GM21576 (cell line): ENCODE measurements around the gene FOXS1.
"Not testable (repeated sequence)": the region's sequence is repeated elsewhere in the genome, so short reads cannot be mapped to it uniquely, and the experiment has no call there.

ENCODE experiments used
- ATAC-seq: cut with Tn5 transposase; IDR thresholded peaks from one replicate; pipeline ENCODE4 v1.9.1; 2021; ENCODE audit warnings: mild to moderate bottlenecking, moderate library complexity; ENCODE audit not compliant: unreplicated experiment

The FOXS1 gene

DNA sequence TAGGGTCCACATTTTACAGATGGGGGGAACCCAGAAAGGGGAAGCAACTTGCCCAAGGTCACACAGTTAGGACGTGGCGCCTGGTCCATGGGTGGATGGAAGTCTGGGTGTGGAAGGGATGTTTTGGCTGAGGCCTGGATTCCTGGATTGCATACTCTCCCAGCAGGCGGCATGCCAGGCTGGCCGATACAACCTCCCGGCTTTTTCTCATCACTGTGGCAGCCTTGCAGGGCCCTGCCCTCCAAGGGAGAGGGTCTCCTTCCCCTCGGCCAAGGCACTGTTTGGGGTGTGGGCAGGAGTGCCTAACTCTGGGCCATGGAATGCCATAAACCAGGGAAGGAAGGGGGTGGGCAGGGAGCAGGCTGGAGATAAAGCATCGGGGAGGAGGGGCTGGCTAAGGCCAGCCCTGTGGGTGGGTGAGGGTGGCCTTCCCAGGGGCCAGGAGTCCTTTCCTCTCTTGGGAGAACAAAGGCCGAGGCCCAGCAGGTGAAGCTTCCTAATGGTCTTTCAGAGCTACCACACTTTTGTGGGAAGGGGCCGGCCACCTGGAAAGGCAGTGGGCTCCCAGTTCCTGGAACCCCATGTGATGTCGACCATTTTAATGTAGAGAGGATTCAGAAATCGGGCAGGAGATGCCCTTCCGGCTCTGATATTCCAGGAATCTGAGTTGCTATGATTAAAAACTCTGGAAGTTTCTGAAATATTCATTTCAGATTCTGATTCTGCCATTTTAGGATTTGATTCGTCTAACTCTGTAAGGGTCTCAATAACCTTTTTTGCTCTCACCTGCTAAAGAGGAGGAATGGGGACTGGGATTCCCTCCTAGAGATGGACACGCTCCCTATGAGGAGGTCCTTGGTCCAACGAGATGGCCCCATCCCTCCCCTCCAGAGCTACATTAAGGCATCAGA lies 4.2 kb downstream of the FOXS1 start:
- no peak for ATAC-seq

DNA sequence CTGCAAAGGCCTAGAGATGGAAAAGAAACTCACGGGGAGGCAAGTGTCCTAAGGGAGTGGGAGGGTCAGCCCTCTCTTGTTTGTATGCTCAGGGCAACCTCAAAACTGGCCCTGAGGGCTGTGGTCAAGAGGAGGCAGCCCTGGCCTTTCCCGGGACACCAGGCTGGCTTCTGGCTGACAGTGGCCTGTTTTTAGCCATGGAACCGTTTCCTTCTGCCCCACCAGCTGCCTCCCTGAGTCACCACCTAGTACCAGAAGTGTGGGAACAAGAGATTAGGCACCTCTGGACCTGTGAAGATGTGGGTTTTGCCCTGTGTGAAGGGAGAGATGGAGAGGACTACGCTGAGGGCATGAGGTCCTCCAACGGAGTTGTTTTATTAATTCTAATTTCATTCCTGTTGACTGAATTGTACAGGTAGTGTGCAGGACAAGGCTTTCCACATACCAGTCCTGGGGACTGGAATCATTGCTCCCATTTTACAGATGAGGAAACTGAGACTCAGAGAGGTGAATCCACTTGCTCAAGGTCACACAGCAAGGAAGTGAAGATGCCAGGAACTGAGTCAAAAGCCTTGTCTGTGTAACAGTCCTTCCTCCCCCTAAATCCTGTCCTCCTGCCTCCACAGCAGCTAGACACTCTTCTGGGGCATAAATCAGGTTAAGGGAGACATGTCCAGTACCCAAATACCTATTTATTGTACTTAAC lies 5.5 kb downstream of the FOXS1 start:
- ATAC-seq, result no peak

DNA sequence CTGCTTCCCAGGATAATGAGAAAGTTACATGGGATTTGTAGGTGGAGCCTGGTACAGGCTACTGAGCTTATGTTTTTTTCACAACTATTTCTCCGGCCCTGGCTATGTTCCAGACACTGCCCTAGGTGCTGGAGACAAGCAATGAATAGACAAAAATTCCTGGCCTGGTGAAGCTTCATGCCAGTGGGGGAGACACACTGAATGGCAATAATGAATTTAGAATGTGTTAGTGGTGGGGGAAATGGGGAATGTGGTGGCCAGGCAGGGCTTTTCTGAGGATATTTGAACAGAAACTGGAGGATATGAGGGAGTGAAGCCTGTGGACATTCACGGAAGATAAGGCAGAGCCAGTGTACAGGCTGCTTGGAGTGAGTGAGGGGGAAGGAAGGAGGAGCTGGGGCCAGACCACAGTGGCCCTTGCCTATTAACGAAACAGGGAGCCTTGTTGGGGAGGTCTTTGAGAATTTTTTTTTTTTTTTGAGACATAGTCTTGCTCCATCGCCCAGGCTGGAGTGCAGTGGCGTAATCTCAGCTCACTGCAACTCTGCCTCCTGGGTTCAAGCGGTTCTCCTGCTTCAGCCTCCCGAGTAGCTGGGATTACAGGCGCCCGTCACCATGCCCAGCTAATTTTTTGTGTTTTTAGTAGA lies 6.6 kb downstream of the FOXS1 start:
- no peak for ATAC-seq

DNA sequence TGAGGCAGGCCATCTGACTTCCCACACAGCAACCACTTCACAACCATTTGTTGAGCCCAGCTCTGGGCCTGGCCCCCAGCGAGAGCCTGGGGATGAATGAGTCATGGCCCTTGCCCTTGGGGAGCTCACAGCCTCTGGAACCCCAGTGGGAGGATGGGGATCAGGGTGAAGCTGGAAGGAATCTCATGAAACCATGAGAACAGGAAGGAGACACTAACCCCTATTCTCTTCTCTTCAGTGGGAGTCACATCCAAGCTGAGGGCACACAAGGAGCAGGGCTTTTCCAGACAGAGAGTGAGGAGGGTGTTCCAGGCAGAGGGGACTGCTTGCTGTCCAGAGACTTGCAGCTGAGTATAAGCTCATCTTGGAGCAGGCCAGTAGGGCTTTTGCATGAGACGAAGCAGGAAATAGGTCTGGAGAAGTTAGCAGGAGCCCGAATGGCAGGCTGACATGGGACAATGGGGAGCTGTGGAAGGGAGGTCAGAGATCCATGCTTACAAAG lies 7.5 kb downstream of the FOXS1 start:
- no peak for ATAC-seq

DNA sequence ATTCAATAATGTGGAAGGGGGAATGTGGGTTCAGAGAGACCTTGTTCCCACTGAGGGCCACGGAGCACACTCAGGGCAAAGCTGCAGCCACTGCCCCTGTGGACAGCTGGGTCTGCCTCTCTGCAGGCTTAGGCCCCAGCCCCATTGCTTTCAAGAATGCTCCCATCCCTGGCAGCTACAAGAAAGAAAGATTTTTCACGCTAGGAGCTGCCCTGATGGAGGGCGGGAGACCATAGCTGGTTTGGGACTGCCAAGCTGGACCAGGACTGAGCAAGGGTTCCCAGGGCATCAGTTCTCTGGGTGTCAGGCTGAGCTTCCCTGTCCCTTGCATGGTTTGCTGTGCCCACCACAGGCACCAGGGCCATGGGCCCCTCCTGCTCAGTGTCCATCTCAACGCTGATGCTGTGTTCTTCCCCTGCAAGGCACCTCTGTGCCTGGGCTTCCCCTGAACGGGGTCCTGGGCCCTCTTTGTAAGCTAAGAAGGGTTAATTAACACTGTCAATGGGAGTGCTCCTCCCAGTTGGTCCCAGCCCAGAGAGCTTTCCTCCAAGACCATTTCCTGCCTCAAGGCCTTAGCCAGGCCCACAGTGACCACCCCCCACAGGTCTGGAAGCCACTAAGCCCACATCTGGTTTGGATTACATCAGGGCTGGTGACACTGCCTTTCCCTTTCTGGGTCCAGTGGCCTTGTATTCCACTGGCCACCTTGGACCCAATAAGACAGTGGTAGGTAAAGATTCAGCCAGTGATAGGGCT lies 8.4 kb downstream of the FOXS1 start:
- ATAC-seq, result no peak

DNA sequence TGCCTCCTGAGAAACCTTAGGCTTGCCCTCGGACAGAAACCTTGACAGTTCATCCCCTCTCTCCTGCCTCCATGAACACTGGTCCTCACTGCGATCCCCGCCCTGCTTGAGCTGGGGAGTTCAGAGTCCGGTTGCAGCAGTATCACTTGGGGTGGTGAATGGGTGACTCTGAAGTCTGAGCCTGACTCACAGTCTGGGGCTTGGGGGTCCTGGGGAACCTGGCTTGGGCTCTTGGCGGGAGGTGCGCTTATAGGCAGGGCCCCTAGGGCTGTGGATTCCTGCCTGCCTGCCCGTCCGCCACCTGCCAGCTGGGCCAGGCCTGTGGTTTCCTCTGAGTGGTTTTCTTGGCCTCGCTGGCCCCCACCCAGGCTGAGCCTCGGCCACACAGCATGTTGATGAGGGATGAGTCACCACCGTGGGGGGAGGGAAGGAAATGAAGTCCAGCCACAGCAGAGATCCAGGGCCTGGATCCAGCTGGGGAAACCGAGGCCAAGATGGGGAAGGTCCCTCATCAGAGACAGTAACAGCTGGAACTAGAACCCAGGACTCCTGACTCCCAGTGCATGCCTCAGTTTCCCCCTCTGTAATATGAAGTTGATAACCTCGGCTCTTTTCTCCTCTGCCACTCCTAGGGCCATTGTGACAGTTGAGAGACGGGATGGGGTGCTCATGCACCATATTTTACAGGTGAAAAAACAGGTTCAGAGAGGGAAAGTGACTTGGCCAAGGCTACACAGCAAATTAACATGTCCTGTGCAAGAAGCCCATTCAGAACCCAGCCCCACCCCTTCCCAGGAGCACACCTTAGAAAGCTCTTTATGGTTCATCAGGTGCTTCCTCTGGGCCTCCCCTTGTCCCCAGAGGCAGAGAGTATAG lies 9.2 kb downstream of the FOXS1 start:
- ATAC-seq, result no peak

DNA sequence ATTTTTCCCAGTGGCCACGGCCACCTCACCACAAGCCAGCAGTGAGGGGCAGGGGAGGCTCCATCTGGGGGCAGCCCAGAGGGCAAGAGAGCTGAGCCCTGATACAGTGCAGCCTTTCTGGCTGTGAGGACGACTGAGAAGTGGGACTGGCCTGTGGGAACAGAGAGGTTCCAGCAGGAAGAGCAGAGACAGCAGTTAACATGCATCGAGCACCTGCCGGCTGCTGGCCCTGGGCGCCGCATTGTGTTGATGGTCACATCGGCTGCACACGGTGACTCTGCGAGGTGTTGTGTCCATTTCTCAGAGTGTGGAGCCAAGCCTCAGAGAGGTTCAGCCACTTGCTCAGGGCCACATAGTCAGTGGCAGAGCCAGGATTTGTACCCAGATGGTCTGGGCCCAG lies 9.8 kb downstream of the FOXS1 start:
- no peak for ATAC-seq

DNA sequence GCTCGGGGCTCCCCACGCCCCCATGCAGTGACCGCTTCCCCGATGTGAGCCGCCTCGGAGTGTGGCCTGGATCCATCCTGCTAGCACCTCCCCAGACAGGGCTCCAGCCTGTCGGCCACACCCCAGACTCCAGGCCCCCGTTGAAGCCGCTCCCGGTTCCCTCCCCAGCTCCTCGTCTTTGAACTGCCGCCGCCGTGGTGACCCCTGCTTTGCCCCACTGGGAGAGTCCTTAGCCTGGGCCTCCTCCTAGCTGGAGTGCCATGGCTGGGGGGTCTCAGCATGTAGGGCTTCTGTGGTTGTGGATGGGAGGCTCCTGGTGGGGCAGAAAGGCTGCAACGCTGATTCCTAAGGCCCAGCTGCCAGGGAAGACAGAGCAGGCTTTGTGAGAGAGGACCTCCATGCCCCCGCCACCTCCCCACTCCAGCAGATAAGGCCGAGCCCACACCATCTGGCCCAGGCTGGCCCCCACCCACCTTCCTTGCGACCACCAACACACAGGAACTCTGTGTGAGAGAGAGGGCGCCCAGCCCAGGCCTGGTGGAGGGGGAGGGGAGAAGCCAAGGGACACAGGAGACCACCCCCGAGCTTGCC lies 11.4 kb downstream of the FOXS1 start:
- ATAC-seq, result no peak

DNA sequence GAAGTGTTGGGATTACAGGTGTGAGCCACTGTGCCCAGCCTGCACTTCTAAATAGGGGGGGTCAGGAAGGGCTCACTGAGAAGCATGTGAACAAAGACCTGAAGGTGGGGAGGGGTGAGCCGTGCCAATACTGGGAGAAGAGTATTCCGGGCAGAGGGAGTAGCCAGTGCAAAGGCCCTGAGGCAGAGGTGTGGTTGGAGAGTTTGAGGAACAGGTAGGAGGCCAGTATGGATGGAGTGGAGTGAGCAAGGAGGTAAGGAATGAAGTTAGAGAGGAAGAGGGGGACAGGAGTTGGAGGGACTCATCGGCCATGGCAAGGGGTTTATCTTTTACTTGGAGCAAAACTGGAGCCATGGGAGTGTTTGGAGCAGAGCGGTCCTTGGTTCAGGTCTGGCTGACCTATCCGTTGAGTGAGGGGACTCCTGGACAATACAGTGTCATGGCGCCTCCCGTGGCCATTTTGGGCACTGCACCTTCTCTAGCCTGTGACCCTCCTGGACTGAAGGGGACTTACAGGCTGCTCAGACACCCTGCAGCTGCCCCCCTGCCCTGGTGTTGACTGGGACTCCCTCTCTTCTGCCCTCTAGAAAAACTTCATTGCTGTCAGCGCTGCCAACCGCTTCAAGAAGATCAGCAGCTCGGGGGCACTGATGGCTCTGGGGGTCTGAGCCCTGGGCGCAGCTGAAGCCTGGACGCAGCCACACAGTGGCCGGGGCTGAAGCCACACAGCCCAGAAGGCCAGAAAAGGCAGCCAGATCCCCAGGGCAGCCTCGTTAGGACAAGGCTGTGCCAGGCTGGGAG lies 12.1 kb downstream of the FOXS1 start:
- no peak for ATAC-seq

DNA sequence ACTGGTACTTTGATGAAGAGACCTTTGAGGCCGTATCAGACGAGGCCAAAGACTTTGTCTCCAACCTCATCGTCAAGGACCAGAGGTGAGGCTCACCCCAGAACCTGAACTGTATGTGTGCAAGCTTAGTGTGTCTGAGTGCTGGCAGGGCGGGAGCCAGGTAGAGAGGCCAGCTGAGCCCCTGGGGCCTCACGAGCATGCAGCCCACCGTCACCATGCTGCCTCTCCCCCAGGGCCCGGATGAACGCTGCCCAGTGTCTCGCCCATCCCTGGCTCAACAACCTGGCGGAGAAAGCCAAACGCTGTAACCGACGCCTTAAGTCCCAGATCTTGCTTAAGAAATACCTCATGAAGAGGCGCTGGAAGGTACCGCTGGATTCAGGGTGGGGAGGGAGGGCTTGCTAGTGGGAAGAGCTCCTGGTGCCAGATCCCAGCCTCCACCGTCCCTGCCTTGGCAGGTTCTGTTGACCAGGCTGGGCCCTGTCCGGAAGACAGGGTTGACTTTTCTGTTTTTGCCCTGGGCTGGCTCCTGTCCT lies 13.6 kb downstream of the FOXS1 start:
- ATAC-seq, result no peak

DNA sequence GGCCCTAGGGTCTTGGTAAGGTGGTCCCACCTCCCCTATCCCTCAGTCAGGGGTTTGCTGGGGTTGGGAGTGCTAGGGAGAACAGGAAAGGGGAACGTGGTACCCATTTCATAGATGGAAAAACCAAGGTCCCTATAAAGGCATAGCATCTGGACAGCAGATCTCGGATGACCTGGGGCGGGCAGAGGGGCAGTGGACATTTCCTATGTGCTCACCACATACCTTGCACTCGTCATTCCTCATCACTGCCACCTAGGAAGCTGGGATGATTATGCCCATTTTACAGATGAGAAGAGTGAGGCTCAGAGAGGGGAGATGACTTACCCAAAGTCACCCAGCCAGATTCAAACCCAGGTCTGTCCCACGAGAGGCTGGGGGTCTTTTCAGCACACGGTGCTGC lies 14.2 kb downstream of the FOXS1 start:
- no peak for ATAC-seq

DNA sequence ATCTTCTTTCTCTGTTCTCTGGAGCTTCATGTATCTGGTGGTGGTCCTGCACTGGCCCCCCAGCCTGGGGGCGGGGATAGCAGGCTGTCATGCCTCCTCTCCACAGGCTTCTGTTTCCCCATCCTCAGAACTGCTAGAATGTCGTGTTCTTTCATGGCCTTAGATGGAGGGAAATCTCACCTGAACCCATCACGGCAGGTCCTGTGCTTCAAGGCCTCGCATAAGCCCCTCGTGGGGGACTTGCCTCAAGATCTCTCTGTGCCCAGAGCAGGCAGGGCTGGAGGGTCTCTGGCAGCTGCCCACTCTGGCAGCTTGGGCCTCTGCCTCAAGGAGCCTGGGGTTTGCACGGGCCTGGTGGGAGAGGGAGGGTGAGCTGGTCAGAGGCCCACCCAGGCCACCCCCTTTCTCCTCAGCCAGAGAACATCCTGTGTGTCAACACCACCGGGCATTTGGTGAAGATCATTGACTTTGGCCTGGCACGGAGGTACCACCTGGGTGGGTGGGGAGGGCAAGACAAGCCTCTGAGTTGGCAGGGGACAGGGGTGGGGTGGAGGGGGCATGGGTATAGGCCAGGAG lies 14.9 kb downstream of the FOXS1 start:
- ATAC-seq, result no peak

DNA sequence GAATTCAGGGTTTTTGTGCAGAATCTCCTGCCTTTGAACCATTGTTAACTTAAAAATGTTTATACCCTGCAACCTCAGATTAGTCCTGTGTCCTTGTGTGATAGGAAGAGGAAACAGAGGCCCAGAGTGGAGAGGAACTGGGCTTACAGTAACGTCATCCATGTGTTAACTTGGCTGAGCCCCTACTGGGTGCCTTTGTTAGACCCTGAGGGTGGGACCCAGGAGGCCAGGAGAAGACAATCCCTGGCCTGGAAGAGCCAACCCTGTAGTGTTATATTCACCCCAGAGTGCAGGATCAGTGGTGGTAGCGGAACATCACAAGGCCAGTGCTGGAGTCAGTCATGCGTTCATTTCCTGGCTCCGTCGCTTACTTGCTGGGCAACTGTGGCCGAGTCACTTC lies 15.7 kb downstream of the FOXS1 start:
- no peak for ATAC-seq

DNA sequence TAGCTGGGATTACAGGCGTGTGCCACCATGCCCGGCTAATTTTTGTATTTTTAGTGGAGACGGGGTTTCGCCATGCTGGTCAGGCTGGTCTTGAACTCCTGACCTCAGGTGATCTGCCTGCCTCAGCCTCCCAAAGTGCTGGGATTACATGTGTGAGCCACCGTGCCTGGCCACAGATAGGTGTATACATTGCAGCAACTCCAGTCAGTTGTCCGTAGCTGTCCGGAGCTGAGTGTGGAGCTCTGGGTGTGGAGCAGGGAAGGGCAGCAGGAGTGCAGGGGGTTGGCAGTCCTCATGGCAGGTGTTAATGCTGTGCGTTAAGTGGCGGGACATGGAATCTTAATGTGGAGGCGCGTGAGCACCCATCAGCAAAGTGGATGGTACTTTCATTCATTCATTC lies 17.4 kb downstream of the FOXS1 start:
- ATAC-seq, result not testable (repeated sequence)

DNA sequence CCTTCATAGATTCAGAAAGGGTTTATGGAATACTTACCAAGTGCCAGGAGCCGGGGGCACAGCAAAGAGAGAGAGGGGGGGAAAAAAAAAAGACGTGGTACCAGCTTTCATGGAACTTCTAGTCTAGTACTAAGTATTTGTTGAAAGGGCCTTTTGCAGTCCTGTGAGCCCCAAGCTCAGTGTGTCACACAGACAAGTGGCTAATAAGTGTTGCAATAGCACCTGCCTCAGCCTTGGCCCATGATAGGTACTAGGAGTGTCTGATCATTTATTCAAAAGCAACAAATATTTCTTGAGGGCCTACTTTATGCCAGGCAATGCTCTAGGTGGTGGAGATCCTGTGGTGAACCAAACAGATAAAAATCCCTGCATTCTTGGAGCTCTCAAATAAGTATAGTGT lies 18.3 kb downstream of the FOXS1 start:
- no peak for ATAC-seq

DNA sequence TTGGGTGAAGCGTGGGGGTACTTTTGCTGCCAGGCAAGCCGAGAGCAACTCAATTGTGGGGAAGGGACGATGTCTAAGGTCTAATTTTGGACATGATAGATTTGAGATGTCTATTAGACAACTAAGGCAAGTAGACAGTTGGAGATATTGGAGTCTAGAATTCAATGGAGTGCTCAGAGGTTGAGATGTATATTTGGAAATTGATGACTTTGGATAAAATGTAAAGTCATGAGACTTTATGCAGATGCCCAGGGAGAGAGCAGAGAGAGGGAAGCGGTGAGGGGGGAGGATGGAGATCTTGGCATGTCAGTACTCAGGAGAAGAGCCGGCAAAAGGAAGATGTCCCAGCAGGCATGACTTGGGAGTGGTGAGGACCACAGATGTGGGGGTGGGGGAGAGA lies 19.3 kb downstream of the FOXS1 start:
- ATAC-seq, result no peak

DNA sequence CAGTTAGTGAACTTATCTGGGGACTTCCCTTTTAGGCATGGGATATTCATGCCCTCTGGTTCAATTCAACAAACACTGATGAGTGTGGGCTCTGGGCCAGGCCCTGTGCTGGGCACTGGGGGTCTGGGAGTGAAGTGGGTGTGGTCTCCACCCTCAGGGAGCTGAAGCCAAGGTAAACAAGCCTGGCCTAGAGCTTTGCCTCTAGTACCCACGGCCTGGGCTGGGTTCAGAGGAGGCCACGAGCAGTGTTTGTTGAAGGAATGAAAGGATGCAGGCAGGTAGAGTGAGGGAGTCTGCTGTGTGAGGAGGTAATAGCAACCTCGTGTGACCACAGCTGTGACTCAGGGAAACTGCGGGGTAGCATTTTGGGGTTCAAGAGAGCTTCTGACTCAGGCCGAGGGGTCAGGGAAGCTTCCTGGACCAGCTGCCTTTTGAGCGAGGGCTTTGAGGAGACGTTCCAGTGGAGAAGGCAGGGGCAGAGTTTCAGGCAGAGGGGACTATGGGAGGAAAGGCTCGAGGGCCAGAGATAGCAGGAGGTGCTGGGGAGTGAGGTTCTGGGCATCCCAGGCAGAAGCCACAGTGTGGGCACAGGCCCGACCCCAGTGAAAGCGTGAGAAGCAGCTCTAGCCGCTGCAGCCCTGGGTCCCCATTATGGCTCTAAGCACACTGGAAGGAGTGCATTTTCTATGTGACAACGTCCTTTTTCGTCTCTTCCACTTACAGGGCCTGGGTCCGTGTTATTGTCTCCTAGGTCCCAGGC lies 20.7 kb downstream of the FOXS1 start:
- no peak for ATAC-seq
